Mammary epithelial cell (primary cell): ENCODE results near the gene ABHD15.

Experiments used
- EZH2 ChIP-seq: IDR thresholded peaks from 2 replicates; pipeline ENCODE4 v1.6.1; 2012; ENCODE audit warnings: low read length, inconsistent platforms, borderline replicate concordance
- TF ChIP-seq, protein P1 (sequence below), 2 donors: IDR thresholded peaks in 1 of 2; conservative IDR thresholded peaks in 1 of 2; 2 replicates each; pipeline ENCODE4 v1.5.1; 2011 to 2012; ENCODE audit warnings: inconsistent platforms in 2 of 2, low read length in 2 of 2, mild to moderate bottlenecking in 2 of 2, control low read depth in 1 of 2, low read depth in 1 of 2; ENCODE audit not compliant: insufficient read depth in 1 of 2; ENCODE audit errors: extremely low read depth in 1 of 2

DNA sequence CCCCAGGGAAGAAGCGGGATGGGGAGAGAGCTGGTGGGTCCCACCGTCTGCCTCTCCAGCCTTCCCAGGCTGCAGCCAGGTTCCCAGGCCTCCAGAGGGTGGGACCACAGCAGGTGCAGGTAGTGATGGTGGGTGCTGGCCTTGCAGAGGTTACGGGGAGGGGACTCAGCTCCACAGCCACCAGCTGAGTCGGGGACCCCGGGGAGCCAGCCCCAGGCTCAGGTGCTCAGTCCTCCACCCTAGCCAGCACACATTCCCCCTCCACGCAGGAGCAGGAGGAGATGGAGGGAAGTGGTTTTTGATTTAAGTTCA is 6.7 kb upstream of the ABHD15 start:
- TF ChIP-seq, protein P1, sequence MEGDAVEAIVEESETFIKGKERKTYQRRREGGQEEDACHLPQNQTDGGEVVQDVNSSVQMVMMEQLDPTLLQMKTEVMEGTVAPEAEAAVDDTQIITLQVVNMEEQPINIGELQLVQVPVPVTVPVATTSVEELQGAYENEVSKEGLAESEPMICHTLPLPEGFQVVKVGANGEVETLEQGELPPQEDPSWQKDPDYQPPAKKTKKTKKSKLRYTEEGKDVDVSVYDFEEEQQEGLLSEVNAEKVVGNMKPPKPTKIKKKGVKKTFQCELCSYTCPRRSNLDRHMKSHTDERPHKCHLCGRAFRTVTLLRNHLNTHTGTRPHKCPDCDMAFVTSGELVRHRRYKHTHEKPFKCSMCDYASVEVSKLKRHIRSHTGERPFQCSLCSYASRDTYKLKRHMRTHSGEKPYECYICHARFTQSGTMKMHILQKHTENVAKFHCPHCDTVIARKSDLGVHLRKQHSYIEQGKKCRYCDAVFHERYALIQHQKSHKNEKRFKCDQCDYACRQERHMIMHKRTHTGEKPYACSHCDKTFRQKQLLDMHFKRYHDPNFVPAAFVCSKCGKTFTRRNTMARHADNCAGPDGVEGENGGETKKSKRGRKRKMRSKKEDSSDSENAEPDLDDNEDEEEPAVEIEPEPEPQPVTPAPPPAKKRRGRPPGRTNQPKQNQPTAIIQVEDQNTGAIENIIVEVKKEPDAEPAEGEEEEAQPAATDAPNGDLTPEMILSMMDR (conservative IDR thresholded peaks at IDR 0.05 in 1 of 2, IDR thresholded peaks at IDR 0.05 in 1 of 2; ENCODE audit: extremely low read depth in 1 of 2, insufficient read depth in 1 of 2, low read depth in 1 of 2, low read length in 2 of 2) = no peak
- no peak for TF ChIP-seq EZH2
